Neutrophil (primary cell): ENCODE results near the gene PCDH12.

Experiments
- H3K27ac ChIP-seq: fragments of 200-600 bp; sonication (generic); 2 replicates; pipeline ENCODE4 v1.5.1; 2016; ENCODE audit warnings: mild to moderate bottlenecking, moderate library complexity
- H3K27me3 ChIP-seq: fragments of 200-600 bp; sonication (generic); 2 replicates; pipeline ENCODE4 v1.6.0; 2016; ENCODE audit warnings: mild to moderate bottlenecking
- H3K36me3 ChIP-seq: fragments of 200-600 bp; sonication (generic); 2 replicates; pipeline ENCODE4 v1.5.1; 2017
- H3K4me1 ChIP-seq, 2 experiments: fragments of 200-600 bp in 1 of 2; sonication (generic) in 1 of 2; 1 replicate in 1 of 2; 2 replicates in 1 of 2; pipeline versions ENCODE4 v1.5.1 to v1.6.1; 2013 to 2016; ENCODE audit warnings: low read depth in 1 of 2, low read length in 1 of 2, mild to moderate bottlenecking in 1 of 2, moderate library complexity in 1 of 2; ENCODE audit not compliant: control insufficient read depth in 1 of 2, insufficient read depth in 1 of 2
- H3K4me3 ChIP-seq, 2 experiments: fragments of 200-600 bp in 1 of 2; sonication (generic) in 1 of 2; 1 replicate in 1 of 2; 2 replicates in 1 of 2; pipeline ENCODE4 v1.5.1; 2013 to 2016; ENCODE audit warnings: low read depth in 1 of 2, low read length in 1 of 2, mild to moderate bottlenecking in 1 of 2, moderate library complexity in 1 of 2
- H3K9me3 ChIP-seq: fragments of 200-600 bp; sonication (generic); 2 replicates; pipeline ENCODE4 v1.5.1; 2016
- TF ChIP-seq, protein P1 (sequence below): fragments of 200-600 bp; sonication (generic); IDR thresholded peaks from 2 replicates; pipeline ENCODE4 v1.5.1; 2016; ENCODE audit warnings: antibody characterized with exemption

Gene PCDH12

DNA sequence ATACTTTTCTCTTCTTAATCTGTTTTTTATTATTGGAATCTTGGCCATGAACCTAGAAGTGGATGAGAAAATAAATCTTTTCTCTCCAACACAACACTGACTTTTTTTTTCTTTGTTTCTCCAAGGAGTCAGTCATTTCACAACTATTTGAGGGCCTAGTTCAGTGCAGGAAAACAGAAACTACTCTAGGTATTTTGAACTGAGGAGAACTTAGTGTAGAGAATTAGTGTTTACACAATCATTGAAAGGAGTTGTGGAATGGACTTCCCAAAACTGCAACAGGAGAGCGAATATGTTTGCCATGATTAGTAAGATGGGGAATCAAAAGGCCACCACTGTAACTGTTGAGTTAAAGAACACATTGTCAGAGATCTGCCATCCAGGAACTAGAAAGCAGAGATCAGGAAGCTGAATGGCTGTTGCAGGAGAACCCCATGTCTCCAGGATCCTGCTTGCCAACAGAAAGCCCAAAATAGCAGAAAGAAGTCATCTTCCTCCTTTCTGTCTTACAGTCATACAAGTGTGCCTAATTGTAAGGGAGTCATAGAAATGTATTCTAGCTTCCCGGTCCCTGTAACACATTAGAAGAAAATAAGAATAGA is 59.5 kb downstream of the PCDH12 start:
- Histone ChIP-seq H3K4me1 (no peaks in the 10 kb centered on the region), H3K27me3 (peaks cover 47% of the 10 kb centered on the region), H3K9me3 (no peaks in the 10 kb centered on the region), H3K4me3 (no peak overlapping the region), H3K36me3 (no peaks in the 10 kb centered on the region), H3K27ac (no peak overlapping the region)
- TF ChIP-seq, protein P1, sequence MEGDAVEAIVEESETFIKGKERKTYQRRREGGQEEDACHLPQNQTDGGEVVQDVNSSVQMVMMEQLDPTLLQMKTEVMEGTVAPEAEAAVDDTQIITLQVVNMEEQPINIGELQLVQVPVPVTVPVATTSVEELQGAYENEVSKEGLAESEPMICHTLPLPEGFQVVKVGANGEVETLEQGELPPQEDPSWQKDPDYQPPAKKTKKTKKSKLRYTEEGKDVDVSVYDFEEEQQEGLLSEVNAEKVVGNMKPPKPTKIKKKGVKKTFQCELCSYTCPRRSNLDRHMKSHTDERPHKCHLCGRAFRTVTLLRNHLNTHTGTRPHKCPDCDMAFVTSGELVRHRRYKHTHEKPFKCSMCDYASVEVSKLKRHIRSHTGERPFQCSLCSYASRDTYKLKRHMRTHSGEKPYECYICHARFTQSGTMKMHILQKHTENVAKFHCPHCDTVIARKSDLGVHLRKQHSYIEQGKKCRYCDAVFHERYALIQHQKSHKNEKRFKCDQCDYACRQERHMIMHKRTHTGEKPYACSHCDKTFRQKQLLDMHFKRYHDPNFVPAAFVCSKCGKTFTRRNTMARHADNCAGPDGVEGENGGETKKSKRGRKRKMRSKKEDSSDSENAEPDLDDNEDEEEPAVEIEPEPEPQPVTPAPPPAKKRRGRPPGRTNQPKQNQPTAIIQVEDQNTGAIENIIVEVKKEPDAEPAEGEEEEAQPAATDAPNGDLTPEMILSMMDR: no peak

DNA sequence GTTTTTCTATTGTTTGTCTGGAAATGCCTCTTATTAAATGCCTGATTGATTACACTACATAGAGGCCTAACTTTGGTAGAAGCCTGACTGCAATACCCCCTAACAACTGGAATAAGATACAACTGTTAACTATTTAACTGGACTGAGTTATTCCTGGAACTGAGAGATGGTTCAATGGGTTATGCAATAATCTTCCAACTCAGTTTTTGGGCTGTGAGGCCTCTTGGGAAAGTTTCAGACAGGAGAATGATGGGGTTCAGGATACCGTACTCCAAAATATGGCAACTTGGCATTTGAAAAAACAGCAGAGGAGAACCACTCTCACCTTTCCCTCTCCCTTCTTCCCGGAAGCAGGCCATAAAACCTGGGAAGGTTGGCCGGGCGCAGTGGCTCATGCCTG is 60.6 kb downstream of the PCDH12 start:
- H3K4me3 ChIP-seq: no peak overlapping the region
- no peaks in the 10 kb centered on the region for H3K9me3 ChIP-seq
- no peaks in the 10 kb centered on the region for H3K4me1 ChIP-seq
- no peaks in the 10 kb centered on the region for H3K36me3 ChIP-seq
- no peak overlapping the region for H3K27ac ChIP-seq
- peaks cover 47% of the 10 kb centered on the region for H3K27me3 ChIP-seq
- TF ChIP-seq, protein P1: no peak
